IPS-15b (cell line): ENCODE measurements around the gene ABCB4.

Experiments used
- H3K27me3 ChIP-seq: one replicate; pipeline ENCODE4 v1.6.1; 2013; ENCODE audit warnings: low read length; ENCODE audit not compliant: control insufficient read depth, insufficient read depth
- H3K36me3 ChIP-seq: one replicate; pipeline ENCODE4 v1.6.1; 2013; ENCODE audit warnings: low read length; ENCODE audit not compliant: control insufficient read depth, insufficient read depth
- H3K4me1 ChIP-seq: one replicate; pipeline ENCODE4 v1.6.1; 2013; ENCODE audit warnings: mild to moderate bottlenecking, low read length; ENCODE audit not compliant: control insufficient read depth, insufficient read depth
- H3K4me3 ChIP-seq: one replicate; pipeline ENCODE4 v1.5.1; 2013; ENCODE audit warnings: low read depth, low read length
- H3K9ac ChIP-seq: one replicate; pipeline ENCODE4 v1.6.1; 2013; ENCODE audit warnings: low read depth, mild to moderate bottlenecking, low read length
- H3K9me3 ChIP-seq: one replicate; pipeline ENCODE4 v1.6.1; 2013; ENCODE audit warnings: mild to moderate bottlenecking, low read length; ENCODE audit not compliant: control insufficient read depth, insufficient read depth

ABCB4 gene

GRCh38 chr7:87475359-87476178, at the start of gene ABCB4:
Gene ABCB4, minus strand, starts transcription at chr7:87475680. Its CDS starts 215 bp downstream, at chr7:87475465.
- Histone ChIP-seq H3K4me3 (peak within 1 kb of the TSS; percentile 63), H3K9ac (peak within 1 kb of the TSS; percentile 10), H3K27me3 (peaks cover 43% of the 10 kb centered on the region), H3K4me1 (peaks cover 7% of the 10 kb centered on the region), H3K9me3 (no peaks in the 10 kb centered on the region), H3K36me3 (no peaks in the 10 kb centered on the region)

- Histone ChIP-seq H3K9me3 (no peaks in the 10 kb centered on the region), H3K4me1 (no peaks in the 10 kb centered on the region), H3K36me3 (no peaks in the 10 kb centered on the region), H3K4me3 (no peak overlapping the region), H3K9ac (no peak overlapping the region), H3K27me3 (no peaks in the 10 kb centered on the region)
Observed at GRCh38 chr7:87518735-87519134, 43.3 kb upstream of the ABCB4 start.

GRCh38 chr7:87517891-87518290, 42.4 kb upstream of the ABCB4 start:
- no peaks in the 10 kb centered on the region for H3K9me3 ChIP-seq
- no peaks in the 10 kb centered on the region for H3K36me3 ChIP-seq
- no peaks in the 10 kb centered on the region for H3K27me3 ChIP-seq

GRCh38 chr7:87517136-87517815, 41.8 kb upstream of the ABCB4 start:
- H3K9ac ChIP-seq = no peak overlapping the region

More at GRCh38 chr7:87517891-87518290, 42.4 kb upstream of the ABCB4 start:
- Histone ChIP-seq H3K9ac (no peak overlapping the region), H3K4me1 (no peaks in the 10 kb centered on the region), H3K4me3 (no peak overlapping the region)

GRCh38 chr7:87513735-87514335, 38.4 kb upstream of the ABCB4 start:
- peaks cover 6% of the 10 kb centered on the region for H3K4me1 ChIP-seq
- H3K4me3 ChIP-seq = no peak overlapping the region
- H3K36me3 ChIP-seq = no peaks in the 10 kb centered on the region
- H3K27me3 ChIP-seq = no peaks in the 10 kb centered on the region
- no peaks in the 10 kb centered on the region for H3K9me3 ChIP-seq
- H3K9ac ChIP-seq = no peak overlapping the region

More at GRCh38 chr7:87517136-87517815, 41.8 kb upstream of the ABCB4 start:
- Histone ChIP-seq H3K4me1 (no peaks in the 10 kb centered on the region), H3K9me3 (no peaks in the 10 kb centered on the region), H3K36me3 (no peaks in the 10 kb centered on the region), H3K27me3 (no peaks in the 10 kb centered on the region), H3K4me3 (no peak overlapping the region)

GRCh38 chr7:87512906-87513305, 37.4 kb upstream of the ABCB4 start:
- no peak overlapping the region for H3K9ac ChIP-seq
- no peaks in the 10 kb centered on the region for H3K27me3 ChIP-seq
- H3K9me3 ChIP-seq = no peaks in the 10 kb centered on the region
- no peak overlapping the region for H3K4me3 ChIP-seq
- no peaks in the 10 kb centered on the region for H3K36me3 ChIP-seq
- H3K4me1 ChIP-seq = peaks cover 6% of the 10 kb centered on the region

- peaks cover 6% of the 10 kb centered on the region for H3K4me1 ChIP-seq
- no peak overlapping the region for H3K9ac ChIP-seq
- no peaks in the 10 kb centered on the region for H3K36me3 ChIP-seq
- no peaks in the 10 kb centered on the region for H3K27me3 ChIP-seq
- H3K9me3 ChIP-seq = no peaks in the 10 kb centered on the region
- no peak overlapping the region for H3K4me3 ChIP-seq
Observed at GRCh38 chr7:87511510-87511909, 36.0 kb upstream of the ABCB4 start.

GRCh38 chr7:87510411-87510875, 35.0 kb upstream of the ABCB4 start:
- H3K27me3 ChIP-seq = no peaks in the 10 kb centered on the region
- no peak overlapping the region for H3K4me3 ChIP-seq
- peaks cover 6% of the 10 kb centered on the region for H3K4me1 ChIP-seq
- H3K9me3 ChIP-seq = no peaks in the 10 kb centered on the region
- no peaks in the 10 kb centered on the region for H3K36me3 ChIP-seq
- no peak overlapping the region for H3K9ac ChIP-seq

- Histone ChIP-seq H3K4me3 (no peak overlapping the region), H3K9me3 (no peaks in the 10 kb centered on the region), H3K27me3 (no peaks in the 10 kb centered on the region), H3K36me3 (no peaks in the 10 kb centered on the region), H3K4me1 (peaks cover 6% of the 10 kb centered on the region), H3K9ac (no peak overlapping the region)
Observed at GRCh38 chr7:87507446-87507845, 32.0 kb upstream of the ABCB4 start.

GRCh38 chr7:87506246-87507180, 31.0 kb upstream of the ABCB4 start:
- H3K4me3 ChIP-seq = no peak overlapping the region

More at GRCh38 chr7:87506246-87507180, 31.0 kb upstream of the ABCB4 start:
- Histone ChIP-seq H3K9me3 (no peaks in the 10 kb centered on the region), H3K27me3 (no peaks in the 10 kb centered on the region), H3K36me3 (no peaks in the 10 kb centered on the region), H3K4me1 (peaks cover 2% of the 10 kb centered on the region), H3K9ac (no peak overlapping the region)
